Upper lobe of left lung (tissue), 6 donors: ENCODE results near the gene DYNC2LI1. TPM values are rescaled to one million over a fixed set of nuclear protein-coding genes. Genes with fewer than 3 reads are reported as not detected.
A peak's percentile ranks its signal among the peaks of the same experiment; 100 is the strongest.
"Not testable (repeated sequence)": the region's sequence is repeated elsewhere in the genome, so short reads cannot be mapped to it uniquely, and the experiment has no call there.

Experiments used
- ATAC-seq, 2 donors: fragments of 200-7000 bp; cut with Tn5 transposase; one replicate each; pipeline ENCODE4 v1.9.1; 2022; ENCODE audit warnings: mild to moderate bottlenecking in 2 of 2, moderate library complexity in 2 of 2; ENCODE audit not compliant: low FRiP score in 2 of 2
- DNase-seq, 2 donors: peaks; one replicate each; pipeline ENCODE4 v3.0.0-alpha.2; 2019 to 2020
- H3K27ac ChIP-seq, 4 donors: fragments of 200-600 bp; sonication (generic); one replicate each; pipeline ENCODE4 v1.5.1; 2016 to 2019
- H3K27me3 ChIP-seq, 4 donors: fragments of 200-600 bp; sonication (generic); one replicate each; pipeline ENCODE4 v1.5.1; 2017 to 2019
- H3K36me3 ChIP-seq, 4 donors: fragments of 200-600 bp; sonication (generic); one replicate each; pipeline ENCODE4 v1.5.1; 2016 to 2019
- H3K4me1 ChIP-seq, 4 donors: fragments of 200-600 bp; sonication (generic); one replicate each; pipeline ENCODE4 v1.5.1; 2018 to 2019
- H3K4me3 ChIP-seq, 4 donors: fragments of 200-600 bp; sonication (generic); one replicate each; pipeline ENCODE4 v1.5.1; 2017 to 2019; ENCODE audit warnings: mild to moderate bottlenecking in 2 of 4, moderate library complexity in 1 of 4
- H3K9me3 ChIP-seq, 4 donors: fragments of 200-600 bp; sonication (generic); one replicate each; pipeline ENCODE4 v1.5.1; 2018 to 2019
- EP300 ChIP-seq, 4 donors: sonication (generic); formaldehyde crosslinking; IDR thresholded peaks; one replicate each; pipeline ENCODE4 v1.5.1; 2017; ENCODE audit warnings: antibody characterized with exemption in 4 of 4, control low read depth in 2 of 4
- POLR2A ChIP-seq, 4 donors: fragments of 450-650 bp; IDR thresholded peaks; one replicate each; pipeline ENCODE4 v1.5.1; 2016 to 2017; ENCODE audit warnings: antibody characterized with exemption in 4 of 4, mild to moderate bottlenecking in 2 of 4
- POLR2AphosphoS5 ChIP-seq, 2 donors: sonication (generic); formaldehyde crosslinking; IDR thresholded peaks; one replicate each; pipeline ENCODE4 v1.5.1; 2017; ENCODE audit warnings: antibody characterized with exemption in 2 of 2
- WGBS, 2 donors: methylation state at CpG; one replicate each; pipeline ENCODE4 v1.1.5; 2017 to 2018; 5-methylcytosine and 5-hydroxymethylcytosine counted together
- total RNA-seq, 6 donors: library from RNA; depleted of rRNA in 4 of 6; stranded (reverse); fragments of >200 nt in 4 of 6; gene quantifications; one replicate each; pipeline versions ENCODE4 v1.1.0 to v1.2.1, GENCODE V29; 2016 to 2021
- TF ChIP-seq, protein P1 (sequence below), 6 experiments: fragments of 450-650 bp in 4 of 6; fragments of 200-600 bp in 2 of 6; sonication (generic) in 2 of 6; IDR thresholded peaks; one replicate each; pipeline ENCODE4 v1.5.1; 2016 to 2019; ENCODE audit warnings: antibody characterized with exemption in 6 of 6
- donor health status: DM: no; HTN: no; CAD: no; lungs with moderate emphysema.
- donor health status: DM: no; HTN: yes; CAD: no; lungs with severe emphysema.

DYNC2LI1 gene
- 10 to 100 TPM; 15.8 to 58.2 (median 18.1) TPM for total RNA-seq

DNA sequence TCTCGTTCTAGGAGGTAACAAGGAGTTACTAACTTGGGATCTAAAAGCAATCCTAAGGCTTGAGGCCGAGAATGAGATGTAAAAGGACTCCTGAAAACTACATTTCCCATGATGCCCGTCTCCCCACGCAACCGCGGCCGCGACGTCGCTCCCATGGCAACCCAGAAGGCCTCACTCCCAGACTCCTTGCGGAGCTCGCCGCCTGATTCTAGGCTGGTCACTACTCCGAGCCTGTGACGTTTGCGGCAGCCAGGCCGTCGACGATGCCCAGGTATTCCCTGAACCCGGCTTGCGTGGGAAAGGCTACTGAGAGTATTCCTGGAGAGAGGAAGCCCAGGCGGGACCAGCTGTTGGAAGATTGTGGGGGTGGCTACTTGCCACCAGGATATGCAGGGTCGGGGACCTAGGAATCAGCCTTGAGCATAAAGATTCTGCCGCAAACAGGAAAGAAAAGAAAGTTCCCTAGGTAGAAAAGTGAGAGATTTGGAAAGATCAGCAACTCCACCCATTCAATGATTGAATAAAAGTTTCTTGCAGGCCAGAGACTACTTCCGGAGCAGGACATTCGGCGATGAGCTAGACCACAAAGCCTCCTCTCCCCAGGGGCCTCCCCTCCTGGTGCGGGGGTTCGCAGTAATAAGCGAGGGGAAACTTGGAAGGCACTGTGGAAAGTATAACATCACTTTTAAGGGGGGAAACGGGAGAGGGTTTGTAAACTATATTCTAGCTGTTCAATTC lies at the start of gene DYNC2LI1:
Gene DYNC2LI1 (plus strand): TSS at position 164 of the 738 bp plus-strand sequence. CDS start 100 bp downstream, at position 264.
- ATAC-seq (peak; percentile 96 to 99), DNase-seq (peak; percentile 94 to 97)
- H3K4me3 ChIP-seq, result peak within 1 kb of the TSS; percentile 63 to 72 (median 67)
- H3K27ac ChIP-seq, result peak within 1 kb of the TSS; percentile 77 to 89 (median 83)
- H3K27me3 ChIP-seq, result no peaks in the 10 kb centered on the region
- peaks cover 0 to 10% (median 0%) of the 10 kb centered on the region in 4 donors for H3K36me3 ChIP-seq
- TF ChIP-seq POLR2AphosphoS5 (IDR thresholded peaks at IDR 0.05), result peak; percentile 74 to 84
- TF ChIP-seq, protein P1, sequence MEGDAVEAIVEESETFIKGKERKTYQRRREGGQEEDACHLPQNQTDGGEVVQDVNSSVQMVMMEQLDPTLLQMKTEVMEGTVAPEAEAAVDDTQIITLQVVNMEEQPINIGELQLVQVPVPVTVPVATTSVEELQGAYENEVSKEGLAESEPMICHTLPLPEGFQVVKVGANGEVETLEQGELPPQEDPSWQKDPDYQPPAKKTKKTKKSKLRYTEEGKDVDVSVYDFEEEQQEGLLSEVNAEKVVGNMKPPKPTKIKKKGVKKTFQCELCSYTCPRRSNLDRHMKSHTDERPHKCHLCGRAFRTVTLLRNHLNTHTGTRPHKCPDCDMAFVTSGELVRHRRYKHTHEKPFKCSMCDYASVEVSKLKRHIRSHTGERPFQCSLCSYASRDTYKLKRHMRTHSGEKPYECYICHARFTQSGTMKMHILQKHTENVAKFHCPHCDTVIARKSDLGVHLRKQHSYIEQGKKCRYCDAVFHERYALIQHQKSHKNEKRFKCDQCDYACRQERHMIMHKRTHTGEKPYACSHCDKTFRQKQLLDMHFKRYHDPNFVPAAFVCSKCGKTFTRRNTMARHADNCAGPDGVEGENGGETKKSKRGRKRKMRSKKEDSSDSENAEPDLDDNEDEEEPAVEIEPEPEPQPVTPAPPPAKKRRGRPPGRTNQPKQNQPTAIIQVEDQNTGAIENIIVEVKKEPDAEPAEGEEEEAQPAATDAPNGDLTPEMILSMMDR (IDR thresholded peaks at IDR 0.05), result no peak
- peak in 3 of 4 donors; percentile 44 to 73 (median 55) for TF ChIP-seq POLR2A (IDR thresholded peaks at IDR 0.05)
- H3K9me3 ChIP-seq, result no peaks in the 10 kb centered on the region
- WGBS, 2 donors, result 1% methylated on average over 27 to 31 of the region's 31 CpGs
- peaks cover 5 to 9% (median 7%) of the 10 kb centered on the region in 4 donors for H3K4me1 ChIP-seq

GRCh38 chr2:43724728-43725526 lies 48.9 kb upstream of the DYNC2LI1 start:
- Histone ChIP-seq H3K27ac (no peak overlapping the region), H3K36me3 (peaks cover 0 to 5% (median 0%) of the 10 kb centered on the region in 4 donors), H3K9me3 (no peaks in the 10 kb centered on the region), H3K4me3 (no peak overlapping the region), H3K4me1 (no peaks in the 10 kb centered on the region), H3K27me3 (no peaks in the 10 kb centered on the region)
- TF ChIP-seq POLR2A (IDR thresholded peaks at IDR 0.05) (no peak), EP300 (IDR thresholded peaks at IDR 0.05) (no peak), POLR2AphosphoS5 (IDR thresholded peaks at IDR 0.05) (no peak)
- TF ChIP-seq, protein P1 (IDR thresholded peaks at IDR 0.05), result no peak
- 57 to 68% methylated on average over 4 of the region's 4 CpGs for WGBS, 2 donors
- ATAC-seq (no peak), DNase-seq (no peak)

GRCh38 chr2:43725711-43726246 lies 48.1 kb upstream of the DYNC2LI1 start:
- H3K36me3 ChIP-seq, result peaks cover 0 to 5% (median 0%) of the 10 kb centered on the region in 4 donors
- H3K27ac ChIP-seq, result no peak overlapping the region
- H3K27me3 ChIP-seq, result no peaks in the 10 kb centered on the region
- DNase-seq (no peak), ATAC-seq (no peak)
- 92 to 97% methylated on average over 3 of the region's 3 CpGs for WGBS, 2 donors
- H3K4me1 ChIP-seq, result no peaks in the 10 kb centered on the region
- no peaks in the 10 kb centered on the region for H3K9me3 ChIP-seq
- no peak overlapping the region for H3K4me3 ChIP-seq
- TF ChIP-seq POLR2AphosphoS5 (IDR thresholded peaks at IDR 0.05), result no peak
- TF ChIP-seq, protein P1 (IDR thresholded peaks at IDR 0.05), result no peak
- TF ChIP-seq EP300 (IDR thresholded peaks at IDR 0.05), result no peak
- no peak for TF ChIP-seq POLR2A (IDR thresholded peaks at IDR 0.05)

DNA sequence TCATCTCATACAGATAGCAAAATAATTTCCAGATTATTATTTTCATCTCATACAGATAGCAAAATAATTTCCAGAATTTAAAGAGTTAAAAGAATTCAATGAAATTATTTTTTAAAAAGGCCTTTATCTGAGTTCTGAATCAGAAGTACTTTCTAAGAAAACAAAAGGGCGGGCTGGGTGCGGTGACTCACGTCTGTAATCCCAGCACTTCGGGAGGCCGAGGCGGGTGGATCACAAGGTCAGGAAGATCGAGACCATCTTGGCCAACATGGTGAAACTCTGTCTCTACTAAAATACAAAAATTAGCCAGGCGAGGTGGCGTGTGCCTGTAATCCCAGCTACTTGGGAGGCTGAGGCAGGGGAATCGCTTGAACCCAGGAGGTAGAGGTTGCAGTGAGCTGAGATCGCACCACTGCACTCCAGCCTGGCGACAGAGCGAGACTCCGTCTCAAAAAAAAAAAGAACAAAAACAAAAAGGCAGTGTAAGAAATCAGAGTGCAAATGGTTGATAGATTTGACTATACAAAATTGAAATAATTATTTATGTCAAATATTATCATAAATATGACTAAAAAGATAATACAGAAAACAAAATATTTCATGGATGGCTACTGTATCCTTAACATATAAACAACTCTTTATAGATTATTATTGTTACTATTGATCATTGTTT lies 46.7 kb upstream of the DYNC2LI1 start:
- H3K4me1 ChIP-seq, H3K27ac ChIP-seq, H3K4me3 ChIP-seq, H3K9me3 ChIP-seq, ATAC-seq, H3K27me3 ChIP-seq, DNase-seq, H3K36me3 ChIP-seq: not testable (repeated sequence)
- 75 to 77% methylated on average over 14 of the region's 14 CpGs for WGBS, 2 donors

GRCh38 chr2:43727634-43728014 lies 46.2 kb upstream of the DYNC2LI1 start:
- DNase-seq, result no peak
- Histone ChIP-seq H3K9me3 (no peaks in the 10 kb centered on the region), H3K27ac (no peak overlapping the region), H3K4me3 (no peak overlapping the region), H3K27me3 (no peaks in the 10 kb centered on the region), H3K36me3 (no peaks in the 10 kb centered on the region), H3K4me1 (no peaks in the 10 kb centered on the region)
- TF ChIP-seq POLR2AphosphoS5 (IDR thresholded peaks at IDR 0.05) (no peak), POLR2A (IDR thresholded peaks at IDR 0.05) (no peak)
- no peak for ATAC-seq
- 97 to 99% methylated on average over 2 of the region's 2 CpGs for WGBS, 2 donors
